HepG2 (cell line): Measurements from ENCODE around the gene TNFSF13. TPM values are rescaled to one million over a fixed set of nuclear protein-coding genes. Genes with fewer than 3 reads are reported as not detected.

Experiments
- DMAP1 ChIP-seq: IDR thresholded peaks from 2 replicates; pipeline ENCODE4 v1.6.1; 2016
- EP300 ChIP-seq, 3 experiments: sonication (generic) in 1 of 3; formaldehyde crosslinking in 1 of 3; IDR thresholded peaks; 2 replicates each; pipeline versions ENCODE4 v1.5.1 to v1.6.1; 2011 to 2020; ENCODE audit warnings: low read depth in 2 of 3, low read length in 2 of 3, borderline replicate concordance in 1 of 3, improper control_type of control experiment in 1 of 3, mild to moderate bottlenecking in 1 of 3, missing genetic modification reagents in 1 of 3, moderate library complexity in 1 of 3
- FOXA3 ChIP-seq: IDR thresholded peaks from 2 replicates; pipeline ENCODE4 v1.6.1; 2016; ENCODE audit warnings: missing genetic modification reagents, missing compliant biosample characterization
- HNF4A ChIP-seq: sonication (generic); formaldehyde crosslinking; IDR thresholded peaks from 2 replicates; pipeline ENCODE4 v1.4.0; 2020; ENCODE audit warnings: missing genetic modification reagents
- KDM2A ChIP-seq: sonication (generic); formaldehyde crosslinking; IDR thresholded peaks from 2 replicates; pipeline ENCODE4 v1.4.0; 2020; ENCODE audit warnings: low read depth, missing genetic modification reagents, borderline replicate concordance
- MLX ChIP-seq: IDR thresholded peaks from 2 replicates; pipeline ENCODE4 v1.6.1; 2016
- NONO ChIP-seq, 2 experiments: fragments of 450-650 bp in 1 of 2; sonication (generic) in 1 of 2; formaldehyde crosslinking in 1 of 2; IDR thresholded peaks in 1 of 2; conservative IDR thresholded peaks in 1 of 2; 2 replicates each; pipeline versions ENCODE4 v1.6.1 to v1.8.0; 2017 to 2022; ENCODE audit warnings: mild to moderate bottlenecking in 1 of 2, missing genetic modification reagents in 1 of 2, moderate library complexity in 1 of 2
- SKI ChIP-seq: fragments of 450-650 bp; IDR thresholded peaks from one replicate; pipeline ENCODE4 v1.6.1; 2018; ENCODE audit warnings: mild to moderate bottlenecking; ENCODE audit not compliant: partially characterized antibody
- TBX2 ChIP-seq: sonication (generic); formaldehyde crosslinking; IDR thresholded peaks from 2 replicates; pipeline ENCODE4 v1.5.0; 2020; ENCODE audit warnings: missing genetic modification reagents, mild to moderate bottlenecking, borderline replicate concordance
- ZBTB40 ChIP-seq, 2 experiments: fragments of 450-650 bp in 1 of 2; sonication (generic) in 1 of 2; formaldehyde crosslinking in 1 of 2; IDR thresholded peaks; 2 replicates each; pipeline versions ENCODE4 v1.6.1 to v1.8.0; 2016 to 2022; ENCODE audit warnings: antibody characterized with exemption in 1 of 2, mild to moderate bottlenecking in 1 of 2, missing genetic modification reagents in 1 of 2
- ZNF382 ChIP-seq: sonication (generic); formaldehyde crosslinking; IDR thresholded peaks from 2 replicates; pipeline ENCODE4 v1.5.0; 2020; ENCODE audit warnings: missing genetic modification reagents, mild to moderate bottlenecking, borderline replicate concordance
- ZNF510 ChIP-seq: sonication (generic); formaldehyde crosslinking; IDR thresholded peaks from 2 replicates; pipeline ENCODE4 v1.4.0; 2020; ENCODE audit warnings: low read depth, mild to moderate bottlenecking, missing genetic modification reagents
- ZNF570 ChIP-seq: sonication (generic); formaldehyde crosslinking; IDR thresholded peaks from 2 replicates; pipeline ENCODE4 v1.4.0; 2020; ENCODE audit warnings: mild to moderate bottlenecking, missing genetic modification reagents, borderline replicate concordance
- polyA plus RNA-seq, 8 experiments: library from polyadenylated mRNA; depleted of rRNA in 3 of 8; stranded (reverse) in 7 of 8; unstranded in 1 of 8; fragments of >200 nt; fragmentation: Illumina TruSeq in 4 of 8; extraction: Trizol in 4 of 8; gene quantifications; 2 replicates each; pipeline versions ENCODE4 v1.2.1 to v1.2.3, GENCODE V29; 2011 to 2016; ENCODE audit warnings: low read depth in 4 of 8, missing spikeins in 1 of 8, mixed read lengths in 1 of 8; ENCODE audit not compliant: insufficient read depth in 1 of 8
- total RNA-seq, 5 experiments: library from RNA; depleted of rRNA; stranded (reverse); fragments of >200 nt; fragmentation: Illumina TruSeq; extraction: Trizol; gene quantifications; 2 replicates each; pipeline ENCODE4 v1.2.3, GENCODE V29; 2016; ENCODE audit warnings: low read depth in 1 of 5
- TF ChIP-seq, protein P1 (sequence below): sonication (generic); formaldehyde crosslinking; conservative IDR thresholded peaks from 2 replicates; pipeline ENCODE4 v1.4.0; 2020; ENCODE audit warnings: mild to moderate bottlenecking, missing genetic modification reagents, moderate library complexity

TNFSF13 gene
- total and polyA plus RNA-seq, 2 of the 13 experiments (the other 11 are each of a cell fraction or from before 2014, with no cell fraction given): 2.5 to 3.3 TPM

DNA sequence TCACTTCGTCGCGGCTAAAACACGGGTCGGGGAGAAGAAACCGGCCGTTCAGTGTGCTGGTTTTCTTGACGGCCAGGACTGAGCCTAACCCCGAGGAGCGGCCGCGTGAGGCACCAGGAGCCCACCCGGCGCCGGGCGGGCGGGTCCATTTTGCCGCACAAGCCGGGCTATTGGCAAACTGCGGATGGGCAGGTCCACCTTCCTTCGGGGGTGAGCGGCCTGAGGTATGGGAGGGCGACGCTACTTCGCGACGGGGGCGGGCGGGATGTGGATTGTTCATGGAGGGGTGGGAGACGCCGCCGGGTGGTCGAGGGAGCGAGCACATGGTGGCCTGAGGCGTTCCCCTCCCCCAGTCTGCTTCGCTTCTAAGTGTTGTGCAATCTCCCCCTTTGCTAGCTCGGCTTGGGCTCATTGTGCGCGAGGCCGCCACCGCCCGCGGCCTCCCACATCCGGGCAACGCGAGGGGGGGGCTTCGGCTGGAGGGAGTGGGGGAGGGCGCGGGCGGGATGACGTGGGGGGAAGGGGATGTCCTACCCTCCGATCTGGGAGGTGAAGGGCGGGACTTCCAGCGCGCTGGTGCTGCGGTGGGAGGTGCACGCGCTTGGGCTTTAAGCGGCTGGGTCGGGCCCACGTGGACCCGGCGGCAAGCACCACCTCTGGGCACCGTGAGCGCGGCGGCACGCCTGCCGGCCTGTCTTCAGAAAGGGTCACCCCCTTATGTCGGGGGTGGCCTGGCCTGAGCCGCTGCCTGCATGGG lies 15.0 kb downstream of the TNFSF13 start (continued):
- TF ChIP-seq NONO (IDR thresholded peaks at IDR 0.05): no peak
- TF ChIP-seq NONO (CRISPR knock-in tag; conservative IDR thresholded peaks at IDR 0.05): peak; percentile 82; the same call in 1 of the 2 replicates
- TF ChIP-seq FOXA3: peak; percentile 52
- TF ChIP-seq ZNF382 (CRISPR knock-in tag): no peak
- TF ChIP-seq, protein P1, sequence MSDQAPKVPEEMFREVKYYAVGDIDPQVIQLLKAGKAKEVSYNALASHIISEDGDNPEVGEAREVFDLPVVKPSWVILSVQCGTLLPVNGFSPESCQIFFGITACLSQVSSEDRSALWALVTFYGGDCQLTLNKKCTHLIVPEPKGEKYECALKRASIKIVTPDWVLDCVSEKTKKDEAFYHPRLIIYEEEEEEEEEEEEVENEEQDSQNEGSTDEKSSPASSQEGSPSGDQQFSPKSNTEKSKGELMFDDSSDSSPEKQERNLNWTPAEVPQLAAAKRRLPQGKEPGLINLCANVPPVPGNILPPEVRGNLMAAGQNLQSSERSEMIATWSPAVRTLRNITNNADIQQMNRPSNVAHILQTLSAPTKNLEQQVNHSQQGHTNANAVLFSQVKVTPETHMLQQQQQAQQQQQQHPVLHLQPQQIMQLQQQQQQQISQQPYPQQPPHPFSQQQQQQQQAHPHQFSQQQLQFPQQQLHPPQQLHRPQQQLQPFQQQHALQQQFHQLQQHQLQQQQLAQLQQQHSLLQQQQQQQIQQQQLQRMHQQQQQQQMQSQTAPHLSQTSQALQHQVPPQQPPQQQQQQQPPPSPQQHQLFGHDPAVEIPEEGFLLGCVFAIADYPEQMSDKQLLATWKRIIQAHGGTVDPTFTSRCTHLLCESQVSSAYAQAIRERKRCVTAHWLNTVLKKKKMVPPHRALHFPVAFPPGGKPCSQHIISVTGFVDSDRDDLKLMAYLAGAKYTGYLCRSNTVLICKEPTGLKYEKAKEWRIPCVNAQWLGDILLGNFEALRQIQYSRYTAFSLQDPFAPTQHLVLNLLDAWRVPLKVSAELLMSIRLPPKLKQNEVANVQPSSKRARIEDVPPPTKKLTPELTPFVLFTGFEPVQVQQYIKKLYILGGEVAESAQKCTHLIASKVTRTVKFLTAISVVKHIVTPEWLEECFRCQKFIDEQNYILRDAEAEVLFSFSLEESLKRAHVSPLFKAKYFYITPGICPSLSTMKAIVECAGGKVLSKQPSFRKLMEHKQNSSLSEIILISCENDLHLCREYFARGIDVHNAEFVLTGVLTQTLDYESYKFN: peak; percentile 75
- peak; percentile 78 for TF ChIP-seq KDM2A (CRISPR knock-in tag)
- no peak for TF ChIP-seq ZBTB40 (IDR thresholded peaks at IDR 0.05)
- TF ChIP-seq ZBTB40 (CRISPR knock-in tag; IDR thresholded peaks at IDR 0.05): no peak
- peak; percentile 98 for TF ChIP-seq DMAP1 (CRISPR knock-in tag)
- TF ChIP-seq ZNF570: no peak
- TF ChIP-seq MLX (CRISPR knock-in tag): 0 out of 2 replicates have a peak, but pooled peaks have one; percentile 29
- peak; percentile 27; the same call in 1 of the 2 replicates for TF ChIP-seq HNF4A (CRISPR knock-in tag)
- peak; percentile 41 to 84; a peak in 3 of 4 replicates for TF ChIP-seq EP300 (IDR thresholded peaks at IDR 0.05; ENCODE audit: low read depth in 2 of 2, low read length in 2 of 2)
- peak; percentile 44; the same call in 1 of the 2 replicates for TF ChIP-seq EP300 (CRISPR knock-in tag; IDR thresholded peaks at IDR 0.05; ENCODE audit: borderline replicate concordance)
- TF ChIP-seq SKI: peak; percentile 12
- TF ChIP-seq ZNF510 (CRISPR knock-in tag): 0 out of 2 replicates have a peak, but pooled peaks have one; percentile 4
- TF ChIP-seq TBX2 (CRISPR knock-in tag): no peak; the same call in 1 of the 2 replicates
